Tibial artery (tissue), 4 donors: ENCODE measurements around the gene CMTM8.

Experiments
- DNase-seq, 2 donors: peaks; one replicate each; pipeline ENCODE4 v3.0.0-alpha.2; 2019
- H3K27ac ChIP-seq, 2 donors: fragments of 200-600 bp; sonication (generic) in 1 of 2; 1 replicate in 1 of 2; 2 replicates in 1 of 2; pipeline ENCODE4 v1.5.1; 2018 to 2019; ENCODE audit warnings: mild to moderate bottlenecking in 1 of 2
- H3K27me3 ChIP-seq, 2 donors: fragments of 200-600 bp; sonication (generic) in 1 of 2; one replicate each; pipeline versions ENCODE4 v1.5.1 to v1.6.0; 2016 to 2019
- H3K36me3 ChIP-seq, 3 donors: fragments of 200-600 bp; sonication (generic) in 2 of 3; one replicate each; pipeline ENCODE4 v1.5.1; 2016 to 2019; ENCODE audit warnings: mild to moderate bottlenecking in 2 of 3
- H3K4me1 ChIP-seq, 4 donors: fragments of 200-600 bp; sonication (generic) in 2 of 4; 1 replicate in 3 of 4; 2 replicates in 1 of 4; pipeline ENCODE4 v1.5.1; 2016 to 2019
- H3K4me3 ChIP-seq, 2 donors: fragments of 200-600 bp; sonication (generic) in 1 of 2; 1 replicate in 1 of 2; 2 replicates in 1 of 2; pipeline ENCODE4 v1.5.1; 2018 to 2019; ENCODE audit warnings: mild to moderate bottlenecking in 2 of 2
- H3K9me3 ChIP-seq, 3 donors: fragments of 200-600 bp; sonication (generic) in 1 of 3; one replicate each; pipeline ENCODE4 v1.5.1; 2016 to 2019
- CTCF ChIP-seq, 2 experiments: fragments of 200-600 bp in 1 of 2; fragments of 450-650 bp in 1 of 2; IDR thresholded peaks; one replicate each; pipeline ENCODE4 v1.5.1; 2017 to 2019; ENCODE audit warnings: antibody characterized with exemption in 2 of 2, mild to moderate bottlenecking in 1 of 2, moderate library complexity in 1 of 2
- intact Hi-C: fragments of 100-400 bp; cut with DNase I; formaldehyde crosslinking; loops from one replicate; pipeline ENCODE4 v1.15.0; 2023; ENCODE audit warnings: low total_unique reads

The CMTM8 gene

GRCh38 chr3:32403663-32404062 lies 165.2 kb downstream of the CMTM8 start:
- Histone ChIP-seq H3K27ac (no peak overlapping the region), H3K9me3 (no peaks in the 10 kb centered on the region), H3K27me3 (no peaks in the 10 kb centered on the region), H3K4me3 (no peak overlapping the region), H3K36me3 (no peaks in the 10 kb centered on the region), H3K4me1 (peaks cover 0 to 20% (median 12%) of the 10 kb centered on the region in 4 donors)
- intact Hi-C loops: no loop called here
- DNase-seq: no peak
- no peak for TF ChIP-seq CTCF (IDR thresholded peaks at IDR 0.05)

- no peak overlapping the region for H3K27ac ChIP-seq
- H3K27me3 ChIP-seq: no peaks in the 10 kb centered on the region
- no peak for TF ChIP-seq CTCF (IDR thresholded peaks at IDR 0.05)
- no peak for DNase-seq
- H3K4me3 ChIP-seq: no peak overlapping the region
- H3K36me3 ChIP-seq: no peaks in the 10 kb centered on the region
- intact Hi-C loops: no loop called here
- peaks cover 0 to 18% (median 12%) of the 10 kb centered on the region in 4 donors for H3K4me1 ChIP-seq
- H3K9me3 ChIP-seq: no peaks in the 10 kb centered on the region
Observed at GRCh38 chr3:32404714-32405113, 166.2 kb downstream of the CMTM8 start.

GRCh38 chr3:32405155-32405554 lies 166.7 kb downstream of the CMTM8 start:
- H3K36me3 ChIP-seq: no peaks in the 10 kb centered on the region
- no peak for TF ChIP-seq CTCF (IDR thresholded peaks at IDR 0.05)
- DNase-seq: no peak
- H3K9me3 ChIP-seq: no peaks in the 10 kb centered on the region
- no peak overlapping the region for H3K27ac ChIP-seq
- no peaks in the 10 kb centered on the region for H3K27me3 ChIP-seq
- intact Hi-C loops: no loop called here
- H3K4me1 ChIP-seq: peaks cover 0 to 18% (median 12%) of the 10 kb centered on the region in 4 donors
- no peak overlapping the region for H3K4me3 ChIP-seq

- peaks cover 0 to 14% (median 9%) of the 10 kb centered on the region in 4 donors for H3K4me1 ChIP-seq
- no peak for TF ChIP-seq CTCF (IDR thresholded peaks at IDR 0.05)
- no peaks in the 10 kb centered on the region for H3K36me3 ChIP-seq
- intact Hi-C loops: no loop called here
- H3K9me3 ChIP-seq: no peaks in the 10 kb centered on the region
- no peak overlapping the region for H3K27ac ChIP-seq
- no peak overlapping the region for H3K4me3 ChIP-seq
- no peak for DNase-seq
- no peaks in the 10 kb centered on the region for H3K27me3 ChIP-seq
Observed at GRCh38 chr3:32405711-32406323, 167.3 kb downstream of the CMTM8 start.

- Histone ChIP-seq H3K27ac (no peak overlapping the region), H3K9me3 (no peaks in the 10 kb centered on the region), H3K36me3 (no peaks in the 10 kb centered on the region), H3K27me3 (no peaks in the 10 kb centered on the region), H3K4me1 (peaks cover 0 to 8% (median 4%) of the 10 kb centered on the region in 4 donors), H3K4me3 (no peak overlapping the region)
- TF ChIP-seq CTCF (IDR thresholded peaks at IDR 0.05): no peak
- intact Hi-C loops: no loop called here
- DNase-seq: no peak
Observed at GRCh38 chr3:32406486-32407408, 168.3 kb downstream of the CMTM8 start.
